Activated naive CD4-positive, alpha-beta T cell treated with anti-CD3 and anti-CD28 coated beads, Interleukin-2, amount 10 ng/mL, durations not matched to agents 5 hours and 36 hours (primary cell): Measurements from ENCODE around the gene GLT8D2. TPM values are rescaled to one million over a fixed set of nuclear protein-coding genes. Genes with fewer than 3 reads are reported as not detected.

Source experiments
- total RNA-seq, 2 experiments: library from RNA; stranded (reverse); gene quantifications; one replicate each; pipeline ENCODE4 v1.2.3, GENCODE V29; 2021

The GLT8D2 gene, protein sequence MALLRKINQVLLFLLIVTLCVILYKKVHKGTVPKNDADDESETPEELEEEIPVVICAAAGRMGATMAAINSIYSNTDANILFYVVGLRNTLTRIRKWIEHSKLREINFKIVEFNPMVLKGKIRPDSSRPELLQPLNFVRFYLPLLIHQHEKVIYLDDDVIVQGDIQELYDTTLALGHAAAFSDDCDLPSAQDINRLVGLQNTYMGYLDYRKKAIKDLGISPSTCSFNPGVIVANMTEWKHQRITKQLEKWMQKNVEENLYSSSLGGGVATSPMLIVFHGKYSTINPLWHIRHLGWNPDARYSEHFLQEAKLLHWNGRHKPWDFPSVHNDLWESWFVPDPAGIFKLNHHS
- total RNA-seq = under 1 TPM in 1 of 2 experiments, not detected in 1; 0.22 TPM

GRCh38 chr12:104049903-104050356, at the start of gene GLT8D2:
TSS of gene GLT8D2 (minus strand) at chr12:104050187. CDS start at chr12:104019648, 30,539 bp downstream.

GRCh38 chr12:104064031-104064841, 14.2 kb upstream of the GLT8D2 start, which contains the start of gene HCFC2:
TSS of gene HCFC2 (plus strand) at chr12:104064531. CDS start at chr12:104064561, 30 bp downstream.

DNA sequence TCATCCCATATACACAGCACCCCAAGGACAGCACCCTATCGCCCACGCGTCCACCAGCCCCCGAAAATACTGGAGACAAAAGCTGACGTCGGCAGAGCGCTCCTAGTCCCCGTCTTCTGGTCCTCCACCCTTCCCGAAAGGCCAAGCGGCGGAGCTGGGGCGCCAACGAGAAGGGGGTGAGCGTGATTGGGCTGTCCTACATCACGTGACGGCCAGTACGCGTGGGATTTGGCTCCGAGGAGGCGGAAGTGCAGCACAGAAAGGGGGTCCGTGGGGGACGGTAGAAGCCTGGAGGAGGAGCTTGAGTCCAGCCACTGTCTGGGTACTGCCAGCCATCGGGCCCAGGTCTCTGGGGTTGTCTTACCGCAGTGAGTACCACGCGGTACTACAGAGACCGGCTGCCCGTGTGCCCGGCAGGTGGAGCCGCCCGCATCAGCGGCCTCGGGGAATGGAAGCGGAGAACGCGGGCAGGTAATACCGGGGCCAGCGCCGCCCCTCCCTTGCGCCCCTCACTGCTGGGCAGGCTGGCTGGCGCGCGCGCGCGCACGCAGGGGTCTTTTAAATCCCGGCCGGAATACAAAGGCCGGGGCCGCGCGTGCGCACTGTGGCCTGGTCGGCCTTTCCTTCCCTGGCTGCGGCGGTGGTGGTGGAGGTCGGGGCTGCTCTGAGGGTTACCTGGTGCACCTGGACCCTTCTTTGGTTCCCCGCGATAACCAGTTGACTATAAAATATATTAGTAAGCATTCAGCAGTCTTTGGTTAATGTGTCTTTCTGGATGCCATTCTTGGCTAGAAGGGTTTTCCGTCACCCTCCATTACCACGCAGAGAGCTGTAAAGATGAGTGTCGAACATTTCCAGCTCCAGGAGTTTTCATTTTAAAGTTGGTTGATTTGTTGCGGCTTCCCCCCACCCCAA, 84.1 kb downstream of the GLT8D2 start, which contains the start of gene TDG:
Gene TDG, plus strand, starts transcription at position 283 of the 915 bp plus-strand sequence. Its CDS starts 166 bp downstream, at position 449.

Other genes with a start within 250 kb of the GLT8D2 start
- 1 to 10 TPM; 2.7 to 5.1 TPM for gene NT5DC3, start 209.0 kb downstream of the GLT8D2 start, total RNA-seq
- gene HSP90B1, start 119.8 kb downstream of the GLT8D2 start, total RNA-seq = 100 to 1,000 TPM; 310 to 315 TPM
- gene TDG, start 84.3 kb downstream of the GLT8D2 start, total RNA-seq = 10 to 100 TPM; 29.1 to 34.5 TPM
- gene HCFC2, start 14.3 kb upstream of the GLT8D2 start, total RNA-seq = 10 to 100 TPM; 14.1 to 15.3 TPM
- 10 to 100 TPM; 22.7 to 22.9 TPM for gene NFYB, start 88.0 kb upstream of the GLT8D2 start, total RNA-seq
- gene TXNRD1, start 165.6 kb upstream of the GLT8D2 start, total RNA-seq = 10 to 100 TPM; 67.4 to 81.0 TPM